GM23338 (cell line): Measurements from ENCODE around the gene PGAM5. TPM values are rescaled to one million over a fixed set of nuclear protein-coding genes. Genes with fewer than 3 reads are reported as not detected.

Source experiments
- ATAC-seq: fragments of 200-7000 bp; cut with Tn5 transposase; 3 replicates; pipeline ENCODE4 v1.9.1; 2020
- DNase-seq: peaks from one replicate; pipeline ENCODE4 v3.0.0-alpha.2; 2015; ENCODE audit warnings: low spot score
- H2AFZ ChIP-seq: fragments of 200-600 bp; sonication (generic); 2 replicates; pipeline ENCODE4 v1.8.0; 2016; ENCODE audit warnings: antibody characterized with exemption, mild to moderate bottlenecking, moderate library complexity
- H3F3A ChIP-seq: fragments of 200-600 bp; sonication (generic); replicated peaks from 2 replicates; pipeline ENCODE4 v1.8.0; 2017; ENCODE audit warnings: antibody characterized with exemption, mixed run types, low read depth
- H3K27ac ChIP-seq: fragments of 200-600 bp; sonication (generic); 2 replicates; pipeline ENCODE4 v1.6.1; 2016; ENCODE audit warnings: low read depth
- H3K27me3 ChIP-seq: fragments of 200-600 bp; sonication (generic); 2 replicates; pipeline ENCODE4 v1.8.0; 2016; ENCODE audit warnings: mild to moderate bottlenecking, mixed run types, moderate library complexity; ENCODE audit not compliant: insufficient read depth
- H3K36me3 ChIP-seq: fragments of 200-600 bp; sonication (generic); 2 replicates; pipeline ENCODE4 v1.8.0; 2016; ENCODE audit warnings: mild to moderate bottlenecking; ENCODE audit not compliant: insufficient read depth
- H3K4me1 ChIP-seq: fragments of 200-600 bp; sonication (generic); 2 replicates; pipeline ENCODE4 v1.8.0; 2016; ENCODE audit warnings: mild to moderate bottlenecking, moderate library complexity; ENCODE audit not compliant: insufficient read depth
- H3K4me2 ChIP-seq: fragments of 200-600 bp; sonication (generic); 2 replicates; pipeline ENCODE4 v1.7.1; 2017; ENCODE audit warnings: mixed run types
- H3K4me3 ChIP-seq: fragments of 200-600 bp; sonication (generic); 2 replicates; pipeline ENCODE4 v1.6.1; 2016; ENCODE audit warnings: mixed run types
- H3K79me2 ChIP-seq: fragments of 200-600 bp; sonication (generic); replicated peaks from 2 replicates; pipeline ENCODE4 v1.8.0; 2017; ENCODE audit warnings: mild to moderate bottlenecking; ENCODE audit not compliant: insufficient read depth
- H3K9me2 ChIP-seq: fragments of 200-600 bp; sonication (generic); 2 replicates; pipeline ENCODE4 v1.8.0; 2017; ENCODE audit not compliant: insufficient read depth
- H4K20me1 ChIP-seq: fragments of 200-600 bp; sonication (generic); replicated peaks from 2 replicates; pipeline ENCODE4 v1.8.0; 2017; ENCODE audit warnings: mild to moderate bottlenecking; ENCODE audit not compliant: insufficient read depth
- H3K27ac Mint-ChIP-seq: 2 replicates; pipeline ENCODE4 v1.8.0; 2020; ENCODE audit warnings: inconsistent platforms, mild to moderate bottlenecking, moderate library complexity, mixed read lengths
- H3K27me3 Mint-ChIP-seq: 3 replicates; pipeline ENCODE4 v1.8.0; 2022; ENCODE audit warnings: low read depth, mild to moderate bottlenecking, moderate library complexity, mixed read lengths, inconsistent platforms; ENCODE audit not compliant: insufficient read depth, poor library complexity
- H3K36me3 Mint-ChIP-seq: 3 replicates; pipeline ENCODE4 v1.8.0; 2021; ENCODE audit warnings: low read depth, mild to moderate bottlenecking, inconsistent platforms, moderate library complexity, mixed read lengths
- H3K4me1 Mint-ChIP-seq: 3 replicates; pipeline ENCODE4 v1.8.0; 2020; ENCODE audit warnings: mild to moderate bottlenecking, inconsistent platforms, mixed read lengths
- H3K4me3 Mint-ChIP-seq: 3 replicates; pipeline ENCODE4 v1.8.0; 2021; ENCODE audit warnings: moderate library complexity, mild to moderate bottlenecking, inconsistent platforms, mixed read lengths
- H3K9me3 Mint-ChIP-seq: 3 replicates; pipeline ENCODE4 v1.8.0; 2020; ENCODE audit warnings: moderate library complexity, mild to moderate bottlenecking, inconsistent platforms, mixed read lengths
- EZH2 ChIP-seq: fragments of 200-600 bp; sonication (generic); IDR thresholded peaks from one replicate; pipeline ENCODE4 v1.8.0; 2017; ENCODE audit warnings: antibody characterized with exemption, mild to moderate bottlenecking, low read depth; ENCODE audit not compliant: unreplicated experiment
- JUNB ChIP-seq: IDR thresholded peaks from one replicate; pipeline ENCODE4 v1.6.1; 2016; ENCODE audit warnings: antibody characterized with exemption; ENCODE audit not compliant: unreplicated experiment
- NANOG ChIP-seq: IDR thresholded peaks from 2 replicates; pipeline ENCODE4 v1.6.1; 2016; ENCODE audit warnings: antibody characterized with exemption, borderline replicate concordance
- POLR2AphosphoS5 ChIP-seq: IDR thresholded peaks from 2 replicates; pipeline ENCODE4 v1.6.1; 2016; ENCODE audit warnings: antibody characterized with exemption, low read depth
- ZNF114 ChIP-seq: fragments of 250-450 bp; sonication (Bioruptor Pico); IDR thresholded peaks from 2 replicates; pipeline ENCODE4 v1.5.0; 2020; ENCODE audit warnings: mild to moderate bottlenecking, moderate library complexity
- polyA plus RNA-seq: library from polyadenylated mRNA; unstranded; fragments of >200 nt; fragmentation: Nextera tagmentation; extraction: Ambion mirVana; gene quantifications from 2 replicates; pipeline ENCODE4 v1.2.1, GENCODE V29; 2016
- total RNA-seq: library from RNA; depleted of rRNA; stranded (reverse); fragments of >200 nt; shearing (Covaris generic); gene quantifications from 2 replicates; pipeline ENCODE4 v1.2.3, GENCODE V29; 2014
- TF ChIP-seq, protein P1 (sequence below): fragments of 250-450 bp; sonication (Bioruptor Pico); IDR thresholded peaks from 2 replicates; pipeline ENCODE4 v1.5.0; 2020; ENCODE audit warnings: mild to moderate bottlenecking, moderate library complexity
- TF ChIP-seq, protein P2 (sequence below): IDR thresholded peaks from 2 replicates; pipeline ENCODE4 v1.6.1; 2016; ENCODE audit warnings: antibody characterized with exemption

PGAM5 gene
- total and polyA plus RNA-seq, 2 experiments from 2014 or later = 31.1 to 108 TPM

DNA sequence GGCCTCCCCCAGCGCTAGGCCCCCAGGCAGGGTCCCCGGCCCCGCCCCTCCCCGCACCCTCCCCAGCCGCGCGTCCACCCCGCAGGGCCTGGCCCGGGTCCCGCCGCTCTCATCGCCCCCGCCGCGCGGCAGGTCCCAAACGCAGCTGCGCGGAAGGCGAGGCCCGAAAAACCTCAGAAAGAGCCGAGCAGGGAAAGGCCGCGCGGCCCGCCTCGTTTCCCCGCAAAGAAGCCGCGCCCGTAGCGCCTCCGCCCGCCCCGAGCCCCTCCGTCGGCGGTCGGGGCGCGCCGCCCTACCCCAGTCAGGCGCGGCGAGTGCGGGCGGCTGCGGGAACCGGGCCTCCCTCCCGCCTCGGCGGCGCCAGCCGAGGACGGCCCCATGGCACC is 23.8 kb upstream of the PGAM5 start:
- H3K27me3 Mint-ChIP-seq = peaks cover 14% of the 10 kb centered on the region
- TF ChIP-seq NANOG (no peak), JUNB (no peak), POLR2AphosphoS5 (no peak), ZNF114 (CRISPR knock-in tag) (no peak), EZH2 (no peak)
- TF ChIP-seq, protein P1, sequence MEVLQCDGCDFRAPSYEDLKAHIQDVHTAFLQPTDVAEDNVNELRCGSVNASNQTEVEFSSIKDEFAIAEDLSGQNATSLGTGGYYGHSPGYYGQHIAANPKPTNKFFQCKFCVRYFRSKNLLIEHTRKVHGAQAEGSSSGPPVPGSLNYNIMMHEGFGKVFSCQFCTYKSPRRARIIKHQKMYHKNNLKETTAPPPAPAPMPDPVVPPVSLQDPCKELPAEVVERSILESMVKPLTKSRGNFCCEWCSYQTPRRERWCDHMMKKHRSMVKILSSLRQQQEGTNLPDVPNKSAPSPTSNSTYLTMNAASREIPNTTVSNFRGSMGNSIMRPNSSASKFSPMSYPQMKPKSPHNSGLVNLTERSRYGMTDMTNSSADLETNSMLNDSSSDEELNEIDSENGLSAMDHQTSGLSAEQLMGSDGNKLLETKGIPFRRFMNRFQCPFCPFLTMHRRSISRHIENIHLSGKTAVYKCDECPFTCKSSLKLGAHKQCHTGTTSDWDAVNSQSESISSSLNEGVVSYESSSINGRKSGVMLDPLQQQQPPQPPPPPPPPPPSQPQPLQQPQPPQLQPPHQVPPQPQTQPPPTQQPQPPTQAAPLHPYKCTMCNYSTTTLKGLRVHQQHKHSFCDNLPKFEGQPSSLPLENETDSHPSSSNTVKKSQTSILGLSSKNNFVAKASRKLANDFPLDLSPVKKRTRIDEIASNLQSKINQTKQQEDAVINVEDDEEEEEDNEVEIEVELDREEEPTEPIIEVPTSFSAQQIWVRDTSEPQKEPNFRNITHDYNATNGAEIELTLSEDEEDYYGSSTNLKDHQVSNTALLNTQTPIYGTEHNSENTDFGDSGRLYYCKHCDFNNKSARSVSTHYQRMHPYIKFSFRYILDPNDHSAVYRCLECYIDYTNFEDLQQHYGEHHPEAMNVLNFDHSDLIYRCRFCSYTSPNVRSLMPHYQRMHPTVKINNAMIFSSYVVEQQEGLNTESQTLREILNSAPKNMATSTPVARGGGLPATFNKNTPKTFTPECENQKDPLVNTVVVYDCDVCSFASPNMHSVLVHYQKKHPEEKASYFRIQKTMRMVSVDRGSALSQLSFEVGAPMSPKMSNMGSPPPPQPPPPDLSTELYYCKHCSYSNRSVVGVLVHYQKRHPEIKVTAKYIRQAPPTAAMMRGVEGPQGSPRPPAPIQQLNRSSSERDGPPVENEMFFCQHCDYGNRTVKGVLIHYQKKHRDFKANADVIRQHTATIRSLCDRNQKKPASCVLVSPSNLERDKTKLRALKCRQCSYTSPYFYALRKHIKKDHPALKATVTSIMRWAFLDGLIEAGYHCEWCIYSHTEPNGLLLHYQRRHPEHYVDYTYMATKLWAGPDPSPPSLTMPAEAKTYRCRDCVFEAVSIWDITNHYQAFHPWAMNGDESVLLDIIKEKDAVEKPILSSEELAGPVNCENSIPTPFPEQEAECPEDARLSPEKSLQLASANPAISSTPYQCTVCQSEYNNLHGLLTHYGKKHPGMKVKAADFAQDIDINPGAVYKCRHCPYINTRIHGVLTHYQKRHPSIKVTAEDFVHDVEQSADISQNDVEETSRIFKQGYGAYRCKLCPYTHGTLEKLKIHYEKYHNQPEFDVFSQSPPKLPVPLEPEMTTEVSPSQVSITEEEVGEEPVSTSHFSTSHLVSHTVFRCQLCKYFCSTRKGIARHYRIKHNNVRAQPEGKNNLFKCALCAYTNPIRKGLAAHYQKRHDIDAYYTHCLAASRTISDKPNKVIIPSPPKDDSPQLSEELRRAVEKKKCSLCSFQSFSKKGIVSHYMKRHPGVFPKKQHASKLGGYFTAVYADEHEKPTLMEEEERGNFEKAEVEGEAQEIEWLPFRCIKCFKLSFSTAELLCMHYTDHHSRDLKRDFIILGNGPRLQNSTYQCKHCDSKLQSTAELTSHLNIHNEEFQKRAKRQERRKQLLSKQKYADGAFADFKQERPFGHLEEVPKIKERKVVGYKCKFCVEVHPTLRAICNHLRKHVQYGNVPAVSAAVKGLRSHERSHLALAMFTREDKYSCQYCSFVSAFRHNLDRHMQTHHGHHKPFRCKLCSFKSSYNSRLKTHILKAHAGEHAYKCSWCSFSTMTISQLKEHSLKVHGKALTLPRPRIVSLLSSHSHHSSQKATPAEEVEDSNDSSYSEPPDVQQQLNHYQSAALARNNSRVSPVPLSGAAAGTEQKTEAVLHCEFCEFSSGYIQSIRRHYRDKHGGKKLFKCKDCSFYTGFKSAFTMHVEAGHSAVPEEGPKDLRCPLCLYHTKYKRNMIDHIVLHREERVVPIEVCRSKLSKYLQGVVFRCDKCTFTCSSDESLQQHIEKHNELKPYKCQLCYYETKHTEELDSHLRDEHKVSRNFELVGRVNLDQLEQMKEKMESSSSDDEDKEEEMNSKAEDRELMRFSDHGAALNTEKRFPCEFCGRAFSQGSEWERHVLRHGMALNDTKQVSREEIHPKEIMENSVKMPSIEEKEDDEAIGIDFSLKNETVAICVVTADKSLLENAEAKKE (CRISPR knock-in tag) = no peak
- TF ChIP-seq, protein P2, sequence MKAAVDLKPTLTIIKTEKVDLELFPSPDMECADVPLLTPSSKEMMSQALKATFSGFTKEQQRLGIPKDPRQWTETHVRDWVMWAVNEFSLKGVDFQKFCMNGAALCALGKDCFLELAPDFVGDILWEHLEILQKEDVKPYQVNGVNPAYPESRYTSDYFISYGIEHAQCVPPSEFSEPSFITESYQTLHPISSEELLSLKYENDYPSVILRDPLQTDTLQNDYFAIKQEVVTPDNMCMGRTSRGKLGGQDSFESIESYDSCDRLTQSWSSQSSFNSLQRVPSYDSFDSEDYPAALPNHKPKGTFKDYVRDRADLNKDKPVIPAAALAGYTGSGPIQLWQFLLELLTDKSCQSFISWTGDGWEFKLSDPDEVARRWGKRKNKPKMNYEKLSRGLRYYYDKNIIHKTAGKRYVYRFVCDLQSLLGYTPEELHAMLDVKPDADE = no peak
- peaks cover 21% of the 10 kb centered on the region for H3K4me1 Mint-ChIP-seq
- DNase-seq (peak; percentile 48), ATAC-seq (peak; percentile 68)
- Histone ChIP-seq H2AFZ (no peak overlapping the region), H3K79me2 (peaks cover 40% of the 10 kb centered on the region), H3K4me2 (peak overlapping the region; percentile 76; the same call in 1 of the 2 replicates), H3K4me3 (peak overlapping the region; percentile 69), H3K36me3 (no peaks in the 10 kb centered on the region), H3K27ac (no peak overlapping the region), H3K4me1 (peaks cover 3% of the 10 kb centered on the region; the same call in 1 of the 2 replicates), H3K9me2 (no peaks in the 10 kb centered on the region), H3K27me3 (peaks cover 15% of the 10 kb centered on the region), H3F3A (0 out of 2 replicates have a peak, but pooled peaks cover 6% of the 10 kb centered on the region), H4K20me1 (peaks cover 38% of the 10 kb centered on the region)
- H3K36me3 Mint-ChIP-seq = peaks cover 24% of the 10 kb centered on the region; the same call in 2 of the 3 replicates
- no peaks in the 10 kb centered on the region for H3K9me3 Mint-ChIP-seq
- H3K27ac Mint-ChIP-seq = no peak overlapping the region
- peak overlapping the region; percentile 72; the same call in 2 of the 3 replicates for H3K4me3 Mint-ChIP-seq
